Left lung (tissue), 10 donors: ENCODE data around the gene PML. TPM values are rescaled to one million over a fixed set of nuclear protein-coding genes. Genes with fewer than 3 reads are reported as not detected.
A peak's percentile ranks its signal among the peaks of the same experiment; 100 is the strongest.

ENCODE experiments used
- ATAC-seq: fragments of 200-7000 bp; cut with Tn5 transposase; one replicate; pipeline ENCODE4 v1.9.1; 2020; ENCODE audit warnings: moderate library complexity
- DNase-seq, 4 donors: peaks; one replicate each; pipeline ENCODE4 v3.0.0-alpha.2; 2013 to 2020
- H3K27ac ChIP-seq, 2 donors: fragments of 200-600 bp; sonication (generic) in 1 of 2; one replicate each; pipeline versions ENCODE4 v1.5.0 to v1.8.0; 2020 to 2021
- H3K27me3 ChIP-seq, 2 donors: fragments of 200-600 bp; sonication (generic) in 1 of 2; one replicate each; pipeline versions ENCODE4 v1.5.0 to v1.8.0; 2020 to 2021
- H3K36me3 ChIP-seq, 2 donors: fragments of 200-600 bp; sonication (generic) in 1 of 2; one replicate each; pipeline versions ENCODE4 v1.5.0 to v1.8.0; 2020 to 2021
- H3K4me1 ChIP-seq, 2 donors: fragments of 200-600 bp; one replicate each; pipeline ENCODE4 v1.8.0; 2021
- H3K4me3 ChIP-seq, 2 donors: fragments of 200-600 bp; sonication (generic) in 1 of 2; one replicate each; pipeline versions ENCODE4 v1.5.0 to v1.8.0; 2020 to 2021; ENCODE audit warnings: mild to moderate bottlenecking in 1 of 2
- H3K9me3 ChIP-seq, 2 donors: fragments of 200-600 bp; sonication (generic) in 1 of 2; one replicate each; pipeline versions ENCODE4 v1.5.0 to v1.8.0; 2020 to 2021
- CTCF ChIP-seq, 2 donors: fragments of 200-600 bp; sonication (generic) in 1 of 2; IDR thresholded peaks; one replicate each; pipeline versions ENCODE4 v1.5.0 to v1.8.0; 2021; ENCODE audit warnings: antibody characterized with exemption in 2 of 2
- intact Hi-C, 2 donors: fragments of 100-400 bp; cut with DNase I; formaldehyde crosslinking; loops; one replicate each; pipeline versions ENCODE4 v1.11.2 to v1.14.2; 2022
- polyA plus RNA-seq, 6 donors: library from polyadenylated mRNA; unstranded; fragments of 120-200 nt; gene quantifications; one replicate each; pipeline ENCODE4 v1.2.1, GENCODE V29; 2013; ENCODE audit not compliant: insufficient read length in 6 of 6
- total RNA-seq, 2 donors: library from RNA; stranded (reverse); fragmentation: NEBNext Ultra II Directional; extraction: Animal tissue kit (Norgen Biotek cat#: 25700); gene quantifications; one replicate each; pipeline ENCODE4 v1.2.1, GENCODE V29; 2021
- donor health status: DM: no; HTN: yes; CAD: no.
- donor health status: DM: no; HTN: no; CAD: no.

Gene PML
- total and polyA plus RNA-seq, 8 donors: 41.8 to 75.2 (median 48.9) TPM

GRCh38 chr15:73950479-73950830, 44.1 kb upstream of the PML start:
- no peak for TF ChIP-seq CTCF (IDR thresholded peaks at IDR 0.05)
- DNase-seq: no peak
- H3K4me1 ChIP-seq: peaks cover 15 to 19% of the 10 kb centered on the region in 2 donors
- peak overlapping the region in 1 of 2 donors; percentile 56 for H3K27ac ChIP-seq
- H3K36me3 ChIP-seq: no peaks in the 10 kb centered on the region
- no peaks in the 10 kb centered on the region for H3K27me3 ChIP-seq
- ATAC-seq: no peak
- no peaks in the 10 kb centered on the region for H3K9me3 ChIP-seq
- intact Hi-C loops: no loop called here
- H3K4me3 ChIP-seq: no peak overlapping the region

GRCh38 chr15:73950831-73951561, 43.5 kb upstream of the PML start:
- DNase-seq (peak; percentile 90 to 97 (median 92)), ATAC-seq (peak; percentile 98)
- Histone ChIP-seq H3K27me3 (no peaks in the 10 kb centered on the region), H3K27ac (peak overlapping the region; percentile 59 to 91), H3K9me3 (no peaks in the 10 kb centered on the region), H3K4me3 (no peak overlapping the region), H3K4me1 (peaks cover 15 to 19% of the 10 kb centered on the region in 2 donors), H3K36me3 (no peaks in the 10 kb centered on the region)
- intact Hi-C loops: no loop called here
- TF ChIP-seq CTCF (IDR thresholded peaks at IDR 0.05): peak; percentile 78 to 82

GRCh38 chr15:73951601-73952000, 42.9 kb upstream of the PML start:
- no peaks in the 10 kb centered on the region for H3K27me3 ChIP-seq
- peak overlapping the region; percentile 59 to 91 for H3K27ac ChIP-seq
- no peaks in the 10 kb centered on the region for H3K36me3 ChIP-seq
- TF ChIP-seq CTCF (IDR thresholded peaks at IDR 0.05): no peak
- intact Hi-C loops: no loop called here
- H3K4me3 ChIP-seq: no peak overlapping the region
- no peak for DNase-seq
- ATAC-seq: no peak
- H3K4me1 ChIP-seq: peaks cover 15 to 19% of the 10 kb centered on the region in 2 donors
- H3K9me3 ChIP-seq: no peaks in the 10 kb centered on the region

- Histone ChIP-seq H3K27ac (peak overlapping the region; percentile 59 to 91), H3K36me3 (no peaks in the 10 kb centered on the region), H3K4me3 (no peak overlapping the region), H3K9me3 (no peaks in the 10 kb centered on the region), H3K27me3 (no peaks in the 10 kb centered on the region), H3K4me1 (peaks cover 15 to 19% of the 10 kb centered on the region in 2 donors)
- no peak for DNase-seq
- intact Hi-C loops: no loop called here
- ATAC-seq: no peak
- no peak for TF ChIP-seq CTCF (IDR thresholded peaks at IDR 0.05)
These were observed 42.2 kb upstream of the PML start for GRCh38 chr15:73952171-73952912.
